GM12878 (cell line): ENCODE data around the gene MAD1L1. TPM values are rescaled to one million over a fixed set of nuclear protein-coding genes. Genes with fewer than 3 reads are reported as not detected.
A peak's percentile ranks its signal among the peaks of the same experiment; 100 is the strongest.

Experiments used
- ATF7 ChIP-seq: fragments of 450-650 bp; IDR thresholded peaks from 2 replicates; pipeline ENCODE4 v1.6.1; 2016; ENCODE audit warnings: low read depth, mild to moderate bottlenecking
- BACH1 ChIP-seq: fragments of 450-650 bp; IDR thresholded peaks from 2 replicates; pipeline ENCODE4 v1.6.1; 2017; ENCODE audit warnings: mild to moderate bottlenecking, borderline replicate concordance
- BCL11A ChIP-seq: IDR thresholded peaks from 2 replicates; pipeline ENCODE4 v1.6.1; 2011; ENCODE audit warnings: low read depth, low read length
- BCL3 ChIP-seq: IDR thresholded peaks from 2 replicates; pipeline ENCODE4 v1.6.1; 2011; ENCODE audit warnings: borderline replicate concordance, low read depth, mild to moderate bottlenecking, moderate library complexity, low read length; ENCODE audit not compliant: insufficient read depth, poor library complexity, severe bottlenecking
- BHLHE40 ChIP-seq, 2 experiments: fragments of 450-650 bp in 1 of 2; IDR thresholded peaks; 2 replicates each; pipeline ENCODE4 v1.6.1; 2011 to 2017; ENCODE audit warnings: low read depth in 2 of 2, borderline replicate concordance in 1 of 2, improper control_type of control experiment in 1 of 2, low read length in 1 of 2, mild to moderate bottlenecking in 1 of 2
- BRCA1 ChIP-seq: IDR thresholded peaks from 2 replicates; pipeline ENCODE4 v1.6.1; 2011; ENCODE audit warnings: low read depth, low read length, improper control_type of control experiment
- CBX3 ChIP-seq: fragments of 200-600 bp; sonication (generic); IDR thresholded peaks from 2 replicates; pipeline ENCODE4 v1.6.1; 2016; ENCODE audit warnings: low read depth, borderline replicate concordance
- CUX1 ChIP-seq: IDR thresholded peaks from 2 replicates; pipeline ENCODE4 v1.6.1; 2012; ENCODE audit warnings: improper control_type of control experiment, low read depth, low read length; ENCODE audit not compliant: insufficient replicate concordance
- EGR1 ChIP-seq, 2 experiments: IDR thresholded peaks; 1 replicate in 1 of 2; 2 replicates in 1 of 2; pipeline ENCODE4 v1.6.1; 2011 to 2012; ENCODE audit warnings: low read depth in 2 of 2, low read length in 2 of 2, borderline replicate concordance in 1 of 2, mild to moderate bottlenecking in 1 of 2, moderate library complexity in 1 of 2
- FOXM1 ChIP-seq: IDR thresholded peaks from 2 replicates; pipeline ENCODE4 v1.6.1; 2012; ENCODE audit warnings: low read depth, mild to moderate bottlenecking, inconsistent platforms, low read length, moderate library complexity
- IKZF1 ChIP-seq: fragments of 450-650 bp; conservative IDR thresholded peaks from 2 replicates; pipeline ENCODE4 v1.6.1; 2017; ENCODE audit warnings: antibody characterized with exemption, mild to moderate bottlenecking
- NR2C2 ChIP-seq: IDR thresholded peaks from 2 replicates; pipeline ENCODE4 v1.6.1; 2011; ENCODE audit warnings: borderline replicate concordance, low read depth; ENCODE audit not compliant: control insufficient read depth, insufficient read length
- SREBF1 ChIP-seq: IDR thresholded peaks from 2 replicates; pipeline ENCODE4 v1.6.1; 2012; ENCODE audit warnings: mild to moderate bottlenecking, low read length
- ZBED1 ChIP-seq: IDR thresholded peaks from 2 replicates; pipeline ENCODE4 v1.6.1; 2016; ENCODE audit warnings: borderline replicate concordance
- ZBTB4 ChIP-seq: fragments of 450-650 bp; formaldehyde crosslinking; IDR thresholded peaks from 2 replicates; pipeline ENCODE4 v1.4.0; 2022; ENCODE audit warnings: mild to moderate bottlenecking, moderate library complexity
- ZNF207 ChIP-seq: fragments of 450-650 bp; IDR thresholded peaks from 2 replicates; pipeline ENCODE4 v1.6.1; 2014; ENCODE audit warnings: antibody characterized with exemption, mild to moderate bottlenecking, borderline replicate concordance
- ZZZ3 ChIP-seq: IDR thresholded peaks from 2 replicates; pipeline ENCODE4 v1.6.1; 2011; ENCODE audit warnings: low read depth; ENCODE audit not compliant: control insufficient read depth, insufficient read length
- polyA plus RNA-seq, 11 experiments: library from polyadenylated mRNA; depleted of rRNA in 4 of 11; unstranded in 6 of 11; stranded (reverse) in 5 of 11; fragments of >200 nt; fragmentation: Nextera tagmentation in 4 of 11; fragmentation: Illumina TruSeq in 1 of 11; extraction: Ambion mirVana in 4 of 11; extraction: Trizol in 1 of 11; gene quantifications; 1 replicate in 1 of 11; 2 replicates in 10 of 11; pipeline versions ENCODE4 v1.2.1 to v1.2.3, GENCODE V29; 2011 to 2016; ENCODE audit warnings: inconsistent platforms in 2 of 11, missing spikeins in 2 of 11, low read depth in 1 of 11
- total RNA-seq, 4 experiments: library from RNA; depleted of rRNA in 3 of 4; stranded (reverse); fragments of >200 nt in 3 of 4; fragmentation: Illumina TruSeq in 1 of 4; extraction: Trizol in 1 of 4; gene quantifications; 2 replicates each; pipeline versions ENCODE4 v1.2.1 to v1.2.3, GENCODE V29; 2013 to 2021
- TF ChIP-seq, protein P1 (sequence below): fragments of 450-650 bp; IDR thresholded peaks from 2 replicates; pipeline ENCODE4 v1.6.1; 2018; ENCODE audit warnings: borderline replicate concordance, mild to moderate bottlenecking; ENCODE audit not compliant: partially characterized antibody

MAD1L1 gene
- total and polyA plus RNA-seq, 10 of the 15 experiments (the other 5 are each of a cell fraction or from before 2014, with no cell fraction given), result 2.2 to 76.8 (median 38.3) TPM

DNA sequence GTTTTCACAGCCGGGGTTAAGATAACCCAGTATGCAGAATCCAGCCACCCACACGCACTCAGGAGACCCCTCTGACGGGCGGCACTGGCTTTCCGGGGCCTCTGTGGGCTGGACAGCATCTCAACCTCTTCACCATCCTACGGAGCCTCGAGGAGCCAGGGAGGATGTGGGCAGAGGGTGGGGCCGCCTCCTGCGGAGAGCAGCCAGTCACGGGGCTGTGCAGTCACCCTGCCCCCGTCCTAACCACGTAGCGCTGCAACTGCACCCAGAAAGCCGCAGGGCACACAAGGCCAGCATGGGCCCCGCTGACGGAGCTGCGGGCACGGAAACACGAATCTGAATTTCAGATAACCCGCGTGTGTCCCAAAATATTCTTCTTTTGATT lies 292.4 kb downstream of the MAD1L1 start (continued):
- no peak for TF ChIP-seq CUX1
- no peak for TF ChIP-seq ZBTB4 (CRISPR knock-in tag)
- TF ChIP-seq CBX3, result no peak
- TF ChIP-seq BACH1, result no peak; the same call in 1 of the 2 replicates
- TF ChIP-seq ZNF207, result no peak
- peak; percentile 33; the same call in 1 of the 2 replicates for TF ChIP-seq BCL11A
- no peak for TF ChIP-seq ZBED1
- TF ChIP-seq ZZZ3, result no peak
- no peak for TF ChIP-seq FOXM1
- no peak for TF ChIP-seq ATF7
- TF ChIP-seq, protein P1, sequence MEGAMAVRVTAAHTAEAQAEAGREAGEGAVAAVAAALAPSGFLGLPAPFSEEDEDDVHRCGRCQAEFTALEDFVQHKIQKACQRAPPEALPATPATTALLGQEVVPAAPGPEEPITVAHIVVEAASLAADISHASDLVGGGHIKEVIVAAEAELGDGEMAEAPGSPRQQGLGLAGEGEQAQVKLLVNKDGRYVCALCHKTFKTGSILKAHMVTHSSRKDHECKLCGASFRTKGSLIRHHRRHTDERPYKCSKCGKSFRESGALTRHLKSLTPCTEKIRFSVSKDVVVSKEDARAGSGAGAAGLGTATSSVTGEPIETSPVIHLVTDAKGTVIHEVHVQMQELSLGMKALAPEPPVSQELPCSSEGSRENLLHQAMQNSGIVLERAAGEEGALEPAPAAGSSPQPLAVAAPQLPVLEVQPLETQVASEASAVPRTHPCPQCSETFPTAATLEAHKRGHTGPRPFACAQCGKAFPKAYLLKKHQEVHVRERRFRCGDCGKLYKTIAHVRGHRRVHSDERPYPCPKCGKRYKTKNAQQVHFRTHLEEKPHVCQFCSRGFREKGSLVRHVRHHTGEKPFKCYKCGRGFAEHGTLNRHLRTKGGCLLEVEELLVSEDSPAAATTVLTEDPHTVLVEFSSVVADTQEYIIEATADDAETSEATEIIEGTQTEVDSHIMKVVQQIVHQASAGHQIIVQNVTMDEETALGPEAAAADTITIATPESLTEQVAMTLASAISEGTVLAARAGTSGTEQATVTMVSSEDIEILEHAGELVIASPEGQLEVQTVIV, result no peak
- TF ChIP-seq BCL3, result peak; percentile 31
- TF ChIP-seq NR2C2, result no peak
- no peak for TF ChIP-seq SREBF1
- TF ChIP-seq BHLHE40 (IDR thresholded peaks at IDR 0.05; ENCODE audit: borderline replicate concordance in 1 of 2, low read depth in 2 of 2, low read length in 1 of 2), result peak; percentile 77 to 90
- no peak for TF ChIP-seq BRCA1
- peak; percentile 58 for TF ChIP-seq IKZF1
- no peak for TF ChIP-seq EGR1 (IDR thresholded peaks at IDR 0.05; ENCODE audit: borderline replicate concordance in 1 of 2, low read depth in 2 of 2, low read length in 2 of 2)
